Ishikawa (cell line): Measurements from ENCODE around the gene RASGEF1C.

Experiments
- CEBPB ChIP-seq: IDR thresholded peaks from 2 replicates; pipeline ENCODE4 v1.6.1; 2012
- CREB1 ChIP-seq: IDR thresholded peaks from 2 replicates; pipeline ENCODE4 v1.6.1; 2012; ENCODE audit warnings: low read depth
- EGR1 ChIP-seq: IDR thresholded peaks from 2 replicates; pipeline ENCODE4 v1.6.1; 2012
- FOXM1 ChIP-seq: IDR thresholded peaks from 2 replicates; pipeline ENCODE4 v1.6.1; 2012; ENCODE audit warnings: low read depth, borderline replicate concordance
- NFIC ChIP-seq: IDR thresholded peaks from 2 replicates; pipeline ENCODE4 v1.6.1; 2012
- RAD21 ChIP-seq: IDR thresholded peaks from 2 replicates; pipeline ENCODE4 v1.6.1; 2012; ENCODE audit warnings: low read depth
- REST ChIP-seq: IDR thresholded peaks from 2 replicates; pipeline ENCODE4 v1.6.1; 2012; ENCODE audit warnings: low read depth, mild to moderate bottlenecking
- TAF1 ChIP-seq: IDR thresholded peaks from 2 replicates; pipeline ENCODE4 v1.6.1; 2012; ENCODE audit warnings: low read depth, mild to moderate bottlenecking
- TEAD4 ChIP-seq: IDR thresholded peaks from 2 replicates; pipeline ENCODE4 v1.6.1; 2012

- TF ChIP-seq TEAD4 (no peak), RAD21 (no peak), EGR1 (no peak), NFIC (no peak), TAF1 (no peak), REST (no peak), FOXM1 (no peak), CEBPB (no peak), CREB1 (no peak)
Observed at GRCh38 chr5:180162304-180162661, 46.7 kb downstream of the RASGEF1C start.
